Heart left ventricle (tissue), 16 donors: ENCODE data around the gene PLEKHA1. TPM values are rescaled to one million over a fixed set of nuclear protein-coding genes. Genes with fewer than 3 reads are reported as not detected.

ENCODE experiments used
- ATAC-seq, 4 donors: fragments of 200-7000 bp; cut with Tn5 transposase; one replicate each; pipeline ENCODE4 v1.9.1; 2020 to 2022; ENCODE audit warnings: moderate library complexity in 4 of 4, mild to moderate bottlenecking in 3 of 4, moderate number of reproducible peaks in 1 of 4
- DNase-seq, 5 donors: peaks; one replicate each; pipeline ENCODE4 v3.0.0-alpha.2; 2020
- H3K27ac ChIP-seq, 12 donors: fragments of 200-600 bp; sonication (generic) in 4 of 12; one replicate each; pipeline versions ENCODE4 v1.5.0 to v1.8.0; 2016 to 2022; ENCODE audit warnings: mild to moderate bottlenecking in 2 of 12
- H3K27me3 ChIP-seq, 9 donors: fragments of 200-600 bp; sonication (generic) in 2 of 9; one replicate each; pipeline versions ENCODE4 v1.5.1 to v1.8.0; 2016 to 2022; ENCODE audit warnings: mild to moderate bottlenecking in 3 of 9
- H3K36me3 ChIP-seq, 9 donors: fragments of 200-600 bp; sonication (generic) in 2 of 9; one replicate each; pipeline versions ENCODE4 v1.5.0 to v1.8.0; 2018 to 2022; ENCODE audit warnings: mild to moderate bottlenecking in 2 of 9
- H3K4me1 ChIP-seq, 12 donors: fragments of 200-600 bp; sonication (generic) in 4 of 12; one replicate each; pipeline versions ENCODE4 v1.5.0 to v1.8.0; 2016 to 2022; ENCODE audit warnings: mild to moderate bottlenecking in 3 of 12
- H3K4me3 ChIP-seq, 12 donors: fragments of 200-600 bp; sonication (generic) in 4 of 12; one replicate each; pipeline versions ENCODE4 v1.5.0 to v1.8.0; 2017 to 2022; ENCODE audit warnings: mild to moderate bottlenecking in 9 of 12, moderate library complexity in 4 of 12
- H3K9me3 ChIP-seq, 12 donors: fragments of 200-600 bp; sonication (generic) in 4 of 12; one replicate each; pipeline versions ENCODE4 v1.5.0 to v1.8.0; 2016 to 2022; ENCODE audit warnings: mild to moderate bottlenecking in 1 of 12
- POLR2A ChIP-seq, 2 donors: fragments of 450-650 bp; IDR thresholded peaks; one replicate each; pipeline ENCODE4 v1.6.1; 2017; ENCODE audit warnings: antibody characterized with exemption in 2 of 2, mild to moderate bottlenecking in 2 of 2, moderate library complexity in 2 of 2
- WGBS, 4 donors: extraction: QIAGEN DNeasy Blood & Tissue Kit in 2 of 4; methylation state at CpG; one replicate each; pipeline versions ENCODE4 v1.1.5 to v1.1.7; 2013 to 2018; 5-methylcytosine and 5-hydroxymethylcytosine counted together
- intact Hi-C, 10 donors: fragments of 100-400 bp; cut with DNase I; formaldehyde crosslinking; loops; one replicate each; pipeline versions ENCODE4 v1.11.1 to v1.14.2; 2022
- polyA plus RNA-seq, 2 donors: library from polyadenylated mRNA; stranded (reverse); fragments of 200-250 nt; gene quantifications; one replicate each; pipeline ENCODE4 v1.2.3, GENCODE V29; 2013
- total RNA-seq, 9 donors: library from RNA; depleted of rRNA in 2 of 9; stranded (reverse); fragments of >200 nt in 2 of 9; fragmentation: NEBNext Ultra II Directional in 3 of 9; extraction: Animal tissue kit (Norgen Biotek cat#: 25700) in 3 of 9; gene quantifications; one replicate each; pipeline versions ENCODE4 v1.1.0 to v1.2.4, GENCODE V29; 2016 to 2023
- TF ChIP-seq, protein P1 (sequence below), 12 donors: fragments of 200-600 bp; sonication (generic) in 4 of 12; IDR thresholded peaks; one replicate each; pipeline versions ENCODE4 v1.5.0 to v1.8.0; 2018 to 2022; ENCODE audit warnings: antibody characterized with exemption in 12 of 12, mild to moderate bottlenecking in 5 of 12
- donor health status: ischemic (EF 13 %, LVEDD 7.1; RV severe dilation, severe dysfunction).
- donor health status: healthy with polysubstance abuse.
- donor health status: DM: no; HTN: yes; CAD: no.
- donor health status: DM: no; HTN: no; CAD: no.
- donor health status: ischemic (EF 25% LVEDD 6.9; RV normal size, moderate dysfunction).
- donor health status: ischemic (EF 25% LVEDD 5.7; RV mildly dilated, moderate dysfunction).
- donor health status: healthy.
- donor health status: DM: yes; HTN: yes; CAD: no.
- donor health status: ischemic (EF 35%, LVEDD 5.7; RV mildly dilated, moderate dysfunction).
- donor health status: nonischemic (EF 11% LVEDD 7.7; RV severe dilation, severe dysfunction).
- donor health status: DM: yes; HTN: yes; CAD: no.
- donor health status: PGD.
- donor health status: ischemic (EF 29% LVEDD 5.4; RV normal size, mild dysfunction).
- donor health status: nonischemic (EF 23%, LVEDD 6.1; RV moderate dilation, normal function).

Gene PLEKHA1
- total and polyA plus RNA-seq, 11 donors, result 14.1 to 70.6 (median 43.3) TPM

GRCh38 chr10:122348512-122348911 is 26.0 kb upstream of the PLEKHA1 start:
- Histone ChIP-seq H3K4me1 (peaks cover 0 to 7% (median 0%) of the 10 kb centered on the region in 12 donors), H3K27ac (no peak overlapping the region), H3K4me3 (no peak overlapping the region), H3K36me3 (no peaks in the 10 kb centered on the region), H3K27me3 (no peaks in the 10 kb centered on the region), H3K9me3 (no peaks in the 10 kb centered on the region)
- intact Hi-C loops, result loop anchor here in 4 of 10 donors (5.0 to 10.0 kb wide), 3 partner anchors 199 to 216 kb away; partner anchors contain the start of gene DMBT1 (in 3 of the 4)
- no peak for ATAC-seq
- 77 to 90% (median 89%) methylated on average over 4 of the region's 4 CpGs for WGBS, 4 donors
- TF ChIP-seq POLR2A (IDR thresholded peaks at IDR 0.05), result no peak
- TF ChIP-seq, protein P1, sequence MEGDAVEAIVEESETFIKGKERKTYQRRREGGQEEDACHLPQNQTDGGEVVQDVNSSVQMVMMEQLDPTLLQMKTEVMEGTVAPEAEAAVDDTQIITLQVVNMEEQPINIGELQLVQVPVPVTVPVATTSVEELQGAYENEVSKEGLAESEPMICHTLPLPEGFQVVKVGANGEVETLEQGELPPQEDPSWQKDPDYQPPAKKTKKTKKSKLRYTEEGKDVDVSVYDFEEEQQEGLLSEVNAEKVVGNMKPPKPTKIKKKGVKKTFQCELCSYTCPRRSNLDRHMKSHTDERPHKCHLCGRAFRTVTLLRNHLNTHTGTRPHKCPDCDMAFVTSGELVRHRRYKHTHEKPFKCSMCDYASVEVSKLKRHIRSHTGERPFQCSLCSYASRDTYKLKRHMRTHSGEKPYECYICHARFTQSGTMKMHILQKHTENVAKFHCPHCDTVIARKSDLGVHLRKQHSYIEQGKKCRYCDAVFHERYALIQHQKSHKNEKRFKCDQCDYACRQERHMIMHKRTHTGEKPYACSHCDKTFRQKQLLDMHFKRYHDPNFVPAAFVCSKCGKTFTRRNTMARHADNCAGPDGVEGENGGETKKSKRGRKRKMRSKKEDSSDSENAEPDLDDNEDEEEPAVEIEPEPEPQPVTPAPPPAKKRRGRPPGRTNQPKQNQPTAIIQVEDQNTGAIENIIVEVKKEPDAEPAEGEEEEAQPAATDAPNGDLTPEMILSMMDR (IDR thresholded peaks at IDR 0.05), result no peak
- DNase-seq, result no peak

DNA sequence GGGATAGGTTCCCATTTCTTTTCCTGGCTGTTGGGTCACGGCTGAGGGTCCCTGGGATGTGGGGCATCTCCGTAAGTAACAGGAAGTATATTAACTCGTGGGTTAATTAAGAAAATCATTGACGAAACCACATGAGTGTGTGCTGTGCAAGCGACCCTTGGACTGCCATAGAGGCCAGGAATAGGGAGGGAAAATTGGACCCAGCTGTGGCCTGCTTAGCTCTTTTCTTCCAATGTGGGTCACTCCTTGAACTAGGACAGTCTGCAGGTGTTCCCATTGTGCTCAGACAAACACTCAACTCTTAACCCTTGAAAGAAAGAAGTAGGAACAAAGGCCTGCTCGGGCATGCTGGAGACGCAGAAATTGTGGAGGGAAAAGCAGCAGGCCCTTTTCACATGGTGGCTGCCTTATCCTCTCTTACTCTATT is 25.6 kb upstream of the PLEKHA1 start:
- intact Hi-C loops, result loop anchor here in 4 of 10 donors (5.0 to 10.0 kb wide), 3 partner anchors 198 to 216 kb away; partner anchors contain the start of gene DMBT1 (in 3 of the 4)

DNA sequence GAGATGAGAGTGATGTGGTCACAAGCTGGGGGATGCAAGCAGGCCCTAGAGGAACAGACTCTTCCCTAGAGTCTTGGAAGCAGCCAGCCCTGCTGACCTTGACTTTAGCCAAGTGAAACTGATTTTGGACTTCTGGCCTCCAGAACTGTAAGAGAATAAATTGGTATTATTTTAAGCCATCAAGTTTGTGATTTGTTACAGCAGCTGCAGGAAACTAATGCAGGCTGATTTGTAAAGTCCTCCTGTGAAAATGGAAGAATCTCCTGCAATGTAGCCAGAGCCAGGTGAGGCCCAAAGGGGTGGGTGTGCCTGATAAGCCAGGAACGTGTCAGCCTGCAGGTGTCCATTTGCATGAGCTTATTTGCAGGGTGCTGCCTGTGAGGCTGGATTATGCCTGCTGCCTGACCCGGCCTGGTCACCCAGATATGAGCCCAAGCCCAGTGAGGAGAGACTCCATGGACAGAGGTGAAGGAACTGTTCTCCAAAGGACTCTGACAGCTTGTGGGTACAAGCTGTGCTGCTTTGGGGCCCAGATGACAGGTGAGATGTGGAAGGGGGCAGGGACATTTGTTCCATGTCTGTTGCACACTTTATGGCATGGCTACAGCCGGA is 24.6 kb upstream of the PLEKHA1 start:
- Histone ChIP-seq H3K27me3 (no peaks in the 10 kb centered on the region), H3K9me3 (no peaks in the 10 kb centered on the region), H3K4me3 (no peak overlapping the region), H3K27ac (no peak overlapping the region), H3K4me1 (peaks cover 0 to 3% (median 0%) of the 10 kb centered on the region in 12 donors), H3K36me3 (no peaks in the 10 kb centered on the region)
- TF ChIP-seq POLR2A (IDR thresholded peaks at IDR 0.05), result no peak
- TF ChIP-seq, protein P1 (IDR thresholded peaks at IDR 0.05), result no peak
- 82 to 89% (median 88%) methylated on average over 3 of the region's 3 CpGs for WGBS, 4 donors
- intact Hi-C loops, result loop anchor here in 4 of 10 donors (5.0 to 10.0 kb wide), 3 partner anchors 197 to 215 kb away; partner anchors contain the start of gene DMBT1 (in 3 of the 4)
- DNase-seq (no peak), ATAC-seq (no peak)

More for the DNA sequence above, 25.6 kb upstream of the PLEKHA1 start:
- DNase-seq (no peak), ATAC-seq (no peak)
- 91 to 93% (median 92%) methylated on average over 7 of the region's 7 CpGs for WGBS, 4 donors
- Histone ChIP-seq H3K27ac (no peak overlapping the region), H3K4me3 (no peak overlapping the region), H3K9me3 (no peaks in the 10 kb centered on the region), H3K4me1 (peaks cover 0 to 7% (median 0%) of the 10 kb centered on the region in 12 donors), H3K27me3 (no peaks in the 10 kb centered on the region), H3K36me3 (no peaks in the 10 kb centered on the region)
- TF ChIP-seq POLR2A (IDR thresholded peaks at IDR 0.05), result no peak
- TF ChIP-seq, protein P1 (IDR thresholded peaks at IDR 0.05), result no peak

- no peak overlapping the region for H3K4me3 ChIP-seq
- H3K4me1 ChIP-seq, result no peaks in the 10 kb centered on the region
- H3K27ac ChIP-seq, result peak overlapping the region in 1 of 12 donors; percentile 22
- WGBS, 4 donors, result 54 to 65% (median 61%) methylated on average over 12 of the region's 12 CpGs
- no peaks in the 10 kb centered on the region for H3K27me3 ChIP-seq
- no peaks in the 10 kb centered on the region for H3K9me3 ChIP-seq
- peak in 3 of 5 donors; percentile 20 to 41 (median 33) for DNase-seq
- TF ChIP-seq, protein P1 (IDR thresholded peaks at IDR 0.05), result no peak
- no peak for TF ChIP-seq POLR2A (IDR thresholded peaks at IDR 0.05)
- intact Hi-C loops, result no loop called here
- ATAC-seq, result peak in 2 of 4 donors; percentile 30 to 77
- H3K36me3 ChIP-seq, result no peaks in the 10 kb centered on the region
Measured at GRCh38 chr10:122350893-122351292, 23.6 kb upstream of the PLEKHA1 start.
